H9 (cell line): ENCODE measurements around the gene KCNG2. TPM values are rescaled to one million over a fixed set of nuclear protein-coding genes. Genes with fewer than 3 reads are reported as not detected.

Experiments
- DNase-seq: peaks from one replicate; pipeline ENCODE4 v3.0.0-alpha.2; 2017
- H2AFZ ChIP-seq: one replicate; pipeline ENCODE4 v1.6.1; 2013; ENCODE audit warnings: mild to moderate bottlenecking, low read length, control low read depth, moderate library complexity
- H2AK5ac ChIP-seq: 2 replicates; pipeline ENCODE4 v1.6.1; 2013; ENCODE audit warnings: low read length, control low read depth, mixed read lengths; ENCODE audit not compliant: insufficient read length
- H2BK120ac ChIP-seq: one replicate; pipeline ENCODE4 v1.6.1; 2013; ENCODE audit warnings: low read depth, mild to moderate bottlenecking, low read length, control low read depth, inconsistent platforms; ENCODE audit not compliant: poor library complexity, severe bottlenecking
- H2BK12ac ChIP-seq: 2 replicates; pipeline ENCODE4 v1.6.1; 2013; ENCODE audit warnings: low read length, control low read depth, mixed read lengths, low read depth; ENCODE audit not compliant: insufficient read length
- H2BK15ac ChIP-seq: 2 replicates; pipeline ENCODE4 v1.6.1; 2013; ENCODE audit warnings: low read depth, low read length, control low read depth
- H2BK20ac ChIP-seq: one replicate; pipeline ENCODE4 v1.6.1; 2013; ENCODE audit warnings: low read depth, mild to moderate bottlenecking, low read length, control low read depth, inconsistent platforms; ENCODE audit not compliant: poor library complexity, severe bottlenecking
- H2BK5ac ChIP-seq: 2 replicates; pipeline ENCODE4 v1.6.1; 2013; ENCODE audit warnings: low read length, control low read depth, mixed read lengths; ENCODE audit not compliant: insufficient read length
- H3K14ac ChIP-seq: 2 replicates; pipeline ENCODE4 v1.6.1; 2013; ENCODE audit warnings: low read length, control low read depth; ENCODE audit not compliant: insufficient read depth
- H3K18ac ChIP-seq: 2 replicates; pipeline ENCODE4 v1.6.1; 2013; ENCODE audit warnings: low read depth, mild to moderate bottlenecking, mixed read lengths, low read length, control low read depth; ENCODE audit not compliant: insufficient read length
- H3K23ac ChIP-seq: 2 replicates; pipeline ENCODE4 v1.6.1; 2013; ENCODE audit warnings: low read length, control low read depth, mixed read lengths, low read depth; ENCODE audit not compliant: insufficient read length
- H3K23me2 ChIP-seq: 2 replicates; pipeline ENCODE4 v1.6.1; 2013; ENCODE audit warnings: low read depth, mild to moderate bottlenecking, mixed read lengths, low read length, control low read depth; ENCODE audit not compliant: insufficient read length, poor library complexity, severe bottlenecking
- H3K27ac ChIP-seq: 2 replicates; pipeline ENCODE4 v1.5.1; 2013; ENCODE audit warnings: low read length, control low read depth, mixed read lengths, low read depth; ENCODE audit not compliant: insufficient read length
- H3K27me3 ChIP-seq: 2 replicates; pipeline ENCODE4 v1.6.1; 2013; ENCODE audit warnings: low read length, control low read depth, inconsistent platforms; ENCODE audit not compliant: insufficient read depth
- H3K4ac ChIP-seq: 2 replicates; pipeline ENCODE4 v1.6.1; 2013; ENCODE audit warnings: low read depth, mild to moderate bottlenecking, control low read depth, inconsistent platforms, low read length, moderate library complexity
- H3K4me1 ChIP-seq: 2 replicates; pipeline ENCODE4 v1.6.1; 2013; ENCODE audit warnings: low read length, control low read depth, inconsistent platforms; ENCODE audit not compliant: insufficient read depth
- H3K4me2 ChIP-seq: 2 replicates; pipeline ENCODE4 v1.6.1; 2013; ENCODE audit warnings: low read length, control low read depth, mixed read lengths; ENCODE audit not compliant: insufficient read length, insufficient read depth
- H3K56ac ChIP-seq: 2 replicates; pipeline ENCODE4 v1.6.1; 2013; ENCODE audit warnings: low read depth, mild to moderate bottlenecking, mixed read lengths, low read length, control low read depth; ENCODE audit not compliant: insufficient read length
- H3K79me1 ChIP-seq: 2 replicates; pipeline ENCODE4 v1.6.1; 2013; ENCODE audit warnings: low read depth, mild to moderate bottlenecking, moderate library complexity, low read length, control low read depth, inconsistent platforms; ENCODE audit not compliant: insufficient read depth, poor library complexity, severe bottlenecking
- H3K79me2 ChIP-seq: 2 replicates; pipeline ENCODE4 v1.6.1; 2013; ENCODE audit warnings: low read length, control low read depth, inconsistent platforms; ENCODE audit not compliant: insufficient read depth
- H3K9ac ChIP-seq: 2 replicates; pipeline ENCODE4 v1.6.1; 2013; ENCODE audit warnings: low read length, control low read depth, mixed read lengths; ENCODE audit not compliant: insufficient read length; ENCODE audit errors: extremely low read depth
- H3K9me3 ChIP-seq: one replicate; pipeline ENCODE4 v1.6.1; 2013; ENCODE audit warnings: low read depth, low read length, inconsistent platforms; ENCODE audit not compliant: control insufficient read depth
- H3T11ph ChIP-seq: one replicate; pipeline ENCODE4 v1.6.1; 2013; ENCODE audit warnings: mild to moderate bottlenecking, low read length, control low read depth, inconsistent platforms
- H4K20me1 ChIP-seq: one replicate; pipeline ENCODE4 v1.6.1; 2013; ENCODE audit not compliant: control insufficient read depth, insufficient read length, insufficient read depth
- H4K5ac ChIP-seq: 2 replicates; pipeline ENCODE4 v1.6.1; 2013; ENCODE audit warnings: low read depth, mild to moderate bottlenecking, mixed read lengths, low read length, control low read depth; ENCODE audit not compliant: insufficient read length
- H4K8ac ChIP-seq: replicated peaks from 2 replicates; pipeline ENCODE4 v1.6.1; 2013; ENCODE audit warnings: low read length, control low read depth, mixed read lengths, low read depth; ENCODE audit not compliant: insufficient read length
- H4K91ac ChIP-seq: 2 replicates; pipeline ENCODE4 v1.6.1; 2013; ENCODE audit warnings: low read depth, mild to moderate bottlenecking, moderate library complexity, mixed read lengths, low read length, control low read depth; ENCODE audit not compliant: insufficient read length
- H3K27ac Mint-ChIP-seq, 3 experiments: 2 replicates in 2 of 3; 3 replicates in 1 of 3; pipeline ENCODE4 v1.8.0; 2020 to 2021; ENCODE audit warnings: mixed read lengths in 3 of 3, mild to moderate bottlenecking in 1 of 3, moderate library complexity in 1 of 3
- H3K27me3 Mint-ChIP-seq: 2 replicates; pipeline ENCODE4 v1.8.0; 2021; ENCODE audit warnings: low read depth, mild to moderate bottlenecking, moderate library complexity, mixed read lengths
- H3K36me3 Mint-ChIP-seq, 3 experiments: 2 replicates in 2 of 3; 3 replicates in 1 of 3; pipeline ENCODE4 v1.8.0; 2020 to 2021; ENCODE audit warnings: low read depth in 3 of 3, mixed read lengths in 3 of 3; ENCODE audit not compliant: insufficient read depth in 1 of 3
- H3K4me1 Mint-ChIP-seq, 2 experiments: 2 replicates each; pipeline ENCODE4 v1.8.0; 2020; ENCODE audit warnings: mixed read lengths in 2 of 2
- H3K4me3 Mint-ChIP-seq, 2 experiments: 2 replicates in 1 of 2; 3 replicates in 1 of 2; pipeline ENCODE4 v1.8.0; 2020 to 2021; ENCODE audit warnings: mild to moderate bottlenecking in 2 of 2, mixed read lengths in 2 of 2, moderate library complexity in 1 of 2
- H3K9me3 Mint-ChIP-seq, 2 experiments: 2 replicates in 1 of 2; 3 replicates in 1 of 2; pipeline ENCODE4 v1.8.0; 2020; ENCODE audit warnings: mild to moderate bottlenecking in 2 of 2, mixed read lengths in 2 of 2, moderate library complexity in 1 of 2
- WGBS: extraction: QIAGEN DNeasy Blood & Tissue Kit; methylation state at CpG from one replicate; pipeline ENCODE4 v1.1.7; 2013; ENCODE audit warnings: missing lambda C conversion rate, low lambda C conversion rate, mixed read lengths; ENCODE audit not compliant: insufficient read length; ENCODE audit errors: extremely low coverage; 5-methylcytosine and 5-hydroxymethylcytosine counted together
- total RNA-seq: library from RNA; stranded (reverse); gene quantifications from 2 replicates; pipeline ENCODE4 v1.2.1, GENCODE V29; 2021
- TF ChIP-seq, protein P1 (sequence below): fragments of 200-600 bp; sonication (generic); conservative IDR thresholded peaks from 3 replicates; pipeline ENCODE4 v1.8.0; 2021; ENCODE audit warnings: antibody characterized with exemption, mild to moderate bottlenecking

KCNG2 gene
- total RNA-seq, 1 experiment from 2014 or later, result 0.15 TPM

DNA sequence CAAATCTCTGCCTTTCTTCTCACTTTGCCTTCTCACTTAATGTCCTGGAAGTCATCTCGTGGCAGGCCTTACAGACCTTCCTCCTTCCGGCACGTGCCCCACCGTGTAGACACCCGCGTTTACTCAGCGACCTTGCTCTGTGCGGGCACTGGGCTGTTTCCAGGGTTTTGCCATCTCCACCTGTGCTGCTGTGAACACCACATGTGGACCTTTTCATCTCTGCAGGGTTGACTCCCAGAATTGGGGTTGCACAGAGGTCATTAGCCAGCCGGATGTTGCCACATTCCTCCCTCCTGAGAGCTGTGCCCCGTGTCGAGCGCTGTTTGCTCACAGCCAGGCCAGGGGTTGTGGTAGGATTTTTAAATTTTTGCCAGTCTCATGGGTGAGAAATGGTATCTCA is 25.4 kb downstream of the KCNG2 start:
- no peak for DNase-seq
- no peaks in the 10 kb centered on the region for H3K27me3 ChIP-seq
- H3K36me3 Mint-ChIP-seq, result no peaks in the 10 kb centered on the region
- H3K27me3 Mint-ChIP-seq, result peaks cover 3% of the 10 kb centered on the region
- no peaks in the 10 kb centered on the region for H3K23me2 ChIP-seq
- H3K18ac ChIP-seq, result no peak overlapping the region
- H3K27ac ChIP-seq, result no peak overlapping the region
- no peak overlapping the region for H4K8ac ChIP-seq
- H2AK5ac ChIP-seq, result no peak overlapping the region
- H2BK12ac ChIP-seq, result no peak overlapping the region
- H3K79me2 ChIP-seq, result no peaks in the 10 kb centered on the region
- no peak overlapping the region for H2BK15ac ChIP-seq
- no peak overlapping the region for H4K91ac ChIP-seq
- H3K56ac ChIP-seq, result no peak overlapping the region
- H4K20me1 ChIP-seq, result no peaks in the 10 kb centered on the region
- no peak overlapping the region for H2BK5ac ChIP-seq
- H3K4me2 ChIP-seq, result no peak overlapping the region
- no peak overlapping the region for H2BK120ac ChIP-seq
- no peaks in the 10 kb centered on the region for H3K4me1 Mint-ChIP-seq
- H3K9me3 ChIP-seq, result no peaks in the 10 kb centered on the region
- H2AFZ ChIP-seq, result no peak overlapping the region
- H2BK20ac ChIP-seq, result no peak overlapping the region
- no peak overlapping the region for H3K23ac ChIP-seq
- H3K27ac Mint-ChIP-seq, result no peak overlapping the region; a peak in 1 of 7 replicates
- H3K4me3 Mint-ChIP-seq, result no peak overlapping the region
- H4K5ac ChIP-seq, result no peak overlapping the region
- WGBS, result no CpG with 5 or more reads among the region's 12 CpGs
- no peak overlapping the region for H3K14ac ChIP-seq
- no peak overlapping the region for H3T11ph ChIP-seq
- no peak overlapping the region for H3K4ac ChIP-seq
- TF ChIP-seq, protein P1, sequence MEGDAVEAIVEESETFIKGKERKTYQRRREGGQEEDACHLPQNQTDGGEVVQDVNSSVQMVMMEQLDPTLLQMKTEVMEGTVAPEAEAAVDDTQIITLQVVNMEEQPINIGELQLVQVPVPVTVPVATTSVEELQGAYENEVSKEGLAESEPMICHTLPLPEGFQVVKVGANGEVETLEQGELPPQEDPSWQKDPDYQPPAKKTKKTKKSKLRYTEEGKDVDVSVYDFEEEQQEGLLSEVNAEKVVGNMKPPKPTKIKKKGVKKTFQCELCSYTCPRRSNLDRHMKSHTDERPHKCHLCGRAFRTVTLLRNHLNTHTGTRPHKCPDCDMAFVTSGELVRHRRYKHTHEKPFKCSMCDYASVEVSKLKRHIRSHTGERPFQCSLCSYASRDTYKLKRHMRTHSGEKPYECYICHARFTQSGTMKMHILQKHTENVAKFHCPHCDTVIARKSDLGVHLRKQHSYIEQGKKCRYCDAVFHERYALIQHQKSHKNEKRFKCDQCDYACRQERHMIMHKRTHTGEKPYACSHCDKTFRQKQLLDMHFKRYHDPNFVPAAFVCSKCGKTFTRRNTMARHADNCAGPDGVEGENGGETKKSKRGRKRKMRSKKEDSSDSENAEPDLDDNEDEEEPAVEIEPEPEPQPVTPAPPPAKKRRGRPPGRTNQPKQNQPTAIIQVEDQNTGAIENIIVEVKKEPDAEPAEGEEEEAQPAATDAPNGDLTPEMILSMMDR, result no peak
- no peaks in the 10 kb centered on the region for H3K79me1 ChIP-seq
- no peaks in the 10 kb centered on the region for H3K9me3 Mint-ChIP-seq
- no peaks in the 10 kb centered on the region for H3K4me1 ChIP-seq
- no peak overlapping the region for H3K9ac ChIP-seq
